T-helper 2 cell (primary cell): Measurements from ENCODE around the gene EMX2.

ENCODE experiments used
- DNase-seq, 5 experiments: peaks; one replicate each; pipeline versions ENCODE4 v3.0.0 to v3.0.0-alpha.2; 2012 to 2022

EMX2 gene

GRCh38 chr10:117532451-117533107 lies 10.0 kb upstream of the EMX2 start:
- no peak for DNase-seq

GRCh38 chr10:117533507-117534281 lies 8.9 kb upstream of the EMX2 start:
- no peak for DNase-seq

DNA sequence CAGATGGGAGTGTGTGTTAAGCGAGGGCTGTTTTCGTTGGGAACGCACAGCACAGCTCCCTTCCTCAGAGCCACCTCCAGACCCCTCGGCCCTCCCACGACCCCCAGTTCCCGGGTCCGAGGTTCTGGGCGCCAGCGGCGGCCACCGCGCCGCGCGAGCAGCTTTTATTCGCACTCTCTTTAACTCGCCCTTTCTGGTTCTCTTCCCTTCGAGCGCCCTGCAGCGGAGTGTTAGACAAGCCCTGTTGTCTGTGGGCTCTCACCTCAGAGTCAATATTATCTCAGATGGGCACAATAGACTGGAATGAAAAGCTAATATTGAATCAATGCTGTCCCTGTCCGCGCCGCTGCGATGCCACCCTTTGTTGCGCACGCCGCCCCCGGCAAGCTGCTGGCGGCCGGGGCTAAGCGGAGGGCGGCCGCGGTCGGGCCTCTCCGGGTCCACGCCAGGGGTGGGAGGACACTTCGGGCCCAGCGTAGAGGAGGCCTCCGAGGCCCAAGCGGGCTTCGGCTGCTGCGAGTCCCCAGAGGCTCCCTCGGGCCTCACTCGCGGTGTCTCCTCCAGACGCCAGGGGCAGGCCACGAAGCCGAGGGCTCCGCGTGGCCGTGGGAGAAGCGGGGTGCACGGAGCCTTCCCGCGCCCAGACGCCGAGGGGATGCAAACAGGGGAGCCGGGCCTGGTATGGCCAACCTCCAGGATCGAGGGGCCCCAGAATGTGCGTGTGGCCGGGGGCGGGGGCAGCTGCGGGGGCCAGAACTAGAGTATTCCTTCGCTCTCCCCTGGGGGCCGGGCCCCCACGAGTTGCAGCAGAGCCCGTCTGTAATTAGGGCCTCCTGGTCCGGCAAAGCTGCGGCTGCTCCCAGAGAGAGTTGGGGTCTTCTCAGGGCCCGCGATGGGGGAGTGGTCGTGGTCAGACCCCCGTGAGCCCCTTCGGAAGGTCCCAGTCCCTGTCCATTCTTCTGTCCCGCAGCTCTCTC lies 7.9 kb upstream of the EMX2 start:
- DNase-seq = no peak

- DNase-seq = no peak
Observed at GRCh38 chr10:117535298-117536071, 7.1 kb upstream of the EMX2 start.

DNA sequence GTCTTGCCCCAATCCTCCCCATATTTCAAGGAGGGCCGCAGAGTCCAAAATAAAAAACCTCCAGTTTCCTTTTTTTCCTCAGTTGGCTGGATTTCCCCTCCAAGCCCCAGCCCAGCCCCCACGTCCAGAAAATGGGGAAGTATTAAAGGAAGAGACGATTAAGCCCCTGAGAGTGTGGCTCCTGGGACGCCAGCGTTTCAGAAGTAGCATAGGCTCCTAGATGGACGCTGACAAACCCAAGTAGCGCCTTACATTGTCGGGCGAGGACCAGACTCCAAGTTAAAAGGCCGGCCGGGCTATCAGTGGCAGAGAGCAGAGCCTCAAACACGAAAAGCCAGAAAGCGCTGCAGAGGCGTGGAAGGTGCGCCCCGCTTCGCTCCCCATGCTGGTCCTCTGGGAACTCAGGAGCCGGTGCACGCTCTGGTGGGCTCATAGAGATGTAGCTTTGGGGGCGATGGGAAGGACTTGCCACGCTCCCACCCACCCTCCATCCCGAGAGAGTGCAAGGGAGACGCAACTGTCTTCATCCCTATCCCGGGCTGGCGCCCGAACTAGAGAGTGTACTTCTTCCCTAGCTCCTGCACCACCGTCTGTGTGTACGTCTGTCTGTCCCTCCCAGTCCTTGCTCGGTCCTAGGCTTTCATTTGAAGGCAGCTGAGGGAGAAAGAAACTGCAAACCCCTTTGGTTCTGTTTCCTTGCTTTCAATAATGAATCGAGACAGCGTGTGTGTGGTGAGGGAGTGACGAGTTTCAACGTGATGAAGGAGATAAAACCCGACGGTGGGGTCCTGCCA lies 6.3 kb upstream of the EMX2 start:
- DNase-seq = no peak

DNA sequence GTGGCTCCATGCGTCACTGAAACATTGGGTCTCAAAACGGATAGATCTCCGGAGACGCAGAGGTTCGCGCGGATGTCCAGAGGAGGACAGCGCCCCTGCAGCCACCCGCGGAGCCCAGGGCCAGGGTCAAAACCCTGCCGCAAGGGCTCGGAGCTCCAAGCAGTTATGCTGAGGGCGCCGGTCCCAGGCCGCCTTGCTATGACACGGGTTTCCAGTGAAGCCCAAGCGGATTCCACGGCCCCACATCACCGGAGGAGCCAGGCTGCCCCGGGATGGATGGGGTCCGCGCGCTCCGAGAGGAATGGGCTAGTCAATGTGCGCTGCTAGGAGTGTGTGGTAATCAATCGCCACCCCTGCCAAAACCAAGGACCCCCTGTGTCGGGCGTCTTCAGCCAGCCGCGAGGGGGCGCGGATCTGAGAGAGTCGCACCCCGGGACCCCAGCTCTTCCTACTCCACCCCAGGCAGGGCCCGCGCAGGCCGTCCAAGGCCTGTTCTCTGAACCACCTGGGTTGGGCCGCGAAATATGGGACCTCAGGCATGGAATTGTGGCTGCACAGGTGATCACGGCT lies 5.6 kb upstream of the EMX2 start:
- DNase-seq = no peak

GRCh38 chr10:117537436-117537903 lies 5.1 kb upstream of the EMX2 start:
- DNase-seq = peak in 1 of 5 experiments; percentile 42

GRCh38 chr10:117537904-117538524 lies 4.5 kb upstream of the EMX2 start:
- DNase-seq = peak in 1 of 5 experiments; percentile 33

- no peak for DNase-seq
Observed at GRCh38 chr10:117539361-117539773, 3.2 kb upstream of the EMX2 start.

DNA sequence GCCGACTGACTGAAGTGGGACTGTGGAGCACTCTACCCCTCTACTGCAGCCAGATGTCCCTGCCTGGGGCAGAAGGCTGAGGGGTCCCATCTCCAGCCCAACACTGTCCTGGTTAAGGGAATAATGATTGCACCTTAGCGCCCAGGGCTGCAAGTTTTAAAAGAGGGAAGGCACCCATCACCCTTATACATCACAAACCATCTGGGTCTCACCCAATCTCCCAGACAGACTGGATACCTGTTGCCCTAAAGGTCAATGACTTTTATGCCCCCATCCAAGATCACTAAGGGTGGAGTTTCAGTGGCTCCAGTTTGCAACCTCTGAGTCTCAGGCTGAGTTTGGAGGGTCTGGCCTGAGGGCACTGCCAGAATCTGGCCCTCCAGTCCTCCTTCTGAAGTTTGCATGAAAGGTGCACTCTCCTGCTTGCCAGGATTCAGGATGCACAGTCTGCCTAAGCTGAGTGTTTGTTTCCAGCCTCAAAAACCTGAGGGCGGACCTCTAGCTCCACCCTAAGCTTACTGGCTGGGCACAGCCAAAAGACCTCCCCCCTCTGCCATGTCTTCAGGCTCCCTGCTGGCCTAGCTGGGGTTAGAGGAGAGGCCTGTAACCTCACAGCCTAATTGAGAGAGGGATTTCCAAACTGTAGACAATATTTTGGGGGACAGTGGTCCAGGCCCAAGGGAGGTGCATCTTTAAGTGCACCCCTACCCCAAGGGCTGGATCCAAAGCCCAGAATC lies 2.5 kb upstream of the EMX2 start:
- no peak for DNase-seq

DNA sequence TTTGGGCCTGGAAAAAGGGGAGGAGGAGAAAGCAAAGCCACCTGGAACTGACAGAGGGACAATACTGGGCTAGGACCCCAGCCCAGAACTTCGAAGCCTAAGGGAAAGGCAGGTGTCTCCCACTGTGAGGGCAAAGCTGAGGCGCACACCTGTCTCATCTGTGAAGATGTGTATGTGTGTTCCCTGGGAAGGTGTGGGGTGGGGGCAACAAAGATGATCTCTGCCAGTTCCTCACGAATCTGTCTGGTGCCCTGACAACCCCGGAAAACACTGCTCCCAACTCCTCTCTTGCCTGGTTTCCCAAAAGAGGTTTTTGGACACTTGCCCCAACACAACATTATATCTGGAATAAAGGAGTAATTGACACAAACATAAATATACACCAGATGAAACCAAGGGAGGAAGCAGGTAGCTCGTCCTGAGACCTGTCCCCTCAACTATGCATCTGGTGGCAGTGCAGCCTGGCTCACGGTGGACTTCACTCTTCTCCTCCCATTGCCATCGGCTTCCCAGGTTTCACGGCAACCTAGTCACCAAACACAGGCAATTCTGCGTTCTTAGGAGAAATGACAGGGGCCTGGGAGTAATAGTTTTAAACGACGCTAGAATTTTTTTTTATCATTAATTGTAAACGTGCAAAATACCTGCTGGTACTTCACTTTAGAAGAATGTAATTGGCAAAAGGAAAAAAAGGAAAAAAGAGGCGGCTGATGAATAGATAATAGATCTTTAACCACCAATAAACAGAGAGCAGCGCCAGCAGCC lies 1.7 kb upstream of the EMX2 start:
- DNase-seq = no peak

DNA sequence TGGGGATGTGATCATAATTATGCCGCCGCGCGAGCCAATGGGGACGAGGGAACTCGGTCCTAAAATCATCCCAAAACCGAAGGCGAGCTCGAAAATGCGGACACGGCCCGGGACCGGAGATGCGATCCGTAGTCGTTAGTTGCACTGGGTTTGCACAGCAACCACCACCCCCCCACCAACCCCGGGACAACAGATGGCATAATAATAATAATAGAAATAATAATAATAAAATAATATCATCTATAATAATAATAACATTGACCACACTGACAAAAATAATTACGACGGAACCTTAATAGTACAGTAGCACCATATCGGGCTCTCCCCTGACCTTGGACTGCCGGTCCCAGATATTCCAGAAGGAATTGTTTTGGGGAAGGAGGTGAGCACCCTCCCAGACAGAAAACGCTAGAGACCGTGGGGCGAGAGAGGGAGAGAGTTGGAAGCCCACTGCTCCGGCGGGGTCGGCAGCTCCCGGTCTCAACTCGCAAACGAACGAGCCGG lies 1.1 kb upstream of the EMX2 start:
- no peak for DNase-seq

DNA sequence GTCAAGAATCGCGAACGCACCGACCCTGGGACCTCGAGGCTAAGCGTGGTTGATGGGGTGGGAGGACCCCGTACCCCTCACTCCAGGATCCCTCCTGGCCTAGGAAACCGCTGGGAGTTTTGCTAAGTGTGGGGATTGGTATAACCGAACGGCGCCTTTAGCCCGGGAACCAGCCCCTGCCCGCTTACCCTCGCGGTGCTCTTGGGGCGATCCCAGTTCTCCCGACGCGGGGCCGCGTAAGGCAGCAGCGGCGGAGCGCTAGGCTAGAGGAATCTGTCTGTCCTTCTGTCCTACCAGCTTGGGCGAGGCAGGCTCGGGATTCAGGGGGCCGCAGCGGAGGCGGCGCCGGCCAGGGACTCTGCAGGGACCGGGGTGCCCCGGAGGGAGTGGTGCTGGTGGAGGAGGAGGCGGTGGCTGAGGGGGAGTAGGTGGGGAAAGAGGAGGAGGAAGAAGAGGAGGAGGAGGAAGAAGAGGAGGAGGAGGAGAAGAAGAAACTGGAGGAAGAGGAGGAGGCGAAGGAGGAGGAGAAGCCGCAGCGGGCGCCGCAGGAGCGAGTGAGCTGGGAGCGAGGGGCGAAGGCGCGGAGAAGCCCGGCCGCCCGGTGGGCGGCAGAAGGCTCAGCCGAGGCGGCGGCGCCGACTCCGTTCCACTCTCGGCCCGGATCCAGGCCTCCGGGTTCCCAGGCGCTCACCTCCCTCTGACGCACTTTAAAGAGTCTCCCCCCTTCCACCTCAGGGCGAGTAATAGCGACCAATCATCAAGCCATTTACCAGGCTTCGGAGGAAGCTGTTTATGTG lies 439 bp upstream of the EMX2 start:
- peak in 1 of 5 experiments; percentile 31 for DNase-seq

- DNase-seq = peak in 1 of 5 experiments; percentile 51
Observed at GRCh38 chr10:117543225-117544003, 868 bp downstream of the EMX2 start.

- DNase-seq = no peak
Observed at GRCh38 chr10:117544004-117544701, 1.6 kb downstream of the EMX2 start.

GRCh38 chr10:117544711-117545140 lies 2.2 kb downstream of the EMX2 start:
- DNase-seq = no peak
